ENCODE measurements around the gene ATP2B2.

ATP2B2 gene

DNA sequence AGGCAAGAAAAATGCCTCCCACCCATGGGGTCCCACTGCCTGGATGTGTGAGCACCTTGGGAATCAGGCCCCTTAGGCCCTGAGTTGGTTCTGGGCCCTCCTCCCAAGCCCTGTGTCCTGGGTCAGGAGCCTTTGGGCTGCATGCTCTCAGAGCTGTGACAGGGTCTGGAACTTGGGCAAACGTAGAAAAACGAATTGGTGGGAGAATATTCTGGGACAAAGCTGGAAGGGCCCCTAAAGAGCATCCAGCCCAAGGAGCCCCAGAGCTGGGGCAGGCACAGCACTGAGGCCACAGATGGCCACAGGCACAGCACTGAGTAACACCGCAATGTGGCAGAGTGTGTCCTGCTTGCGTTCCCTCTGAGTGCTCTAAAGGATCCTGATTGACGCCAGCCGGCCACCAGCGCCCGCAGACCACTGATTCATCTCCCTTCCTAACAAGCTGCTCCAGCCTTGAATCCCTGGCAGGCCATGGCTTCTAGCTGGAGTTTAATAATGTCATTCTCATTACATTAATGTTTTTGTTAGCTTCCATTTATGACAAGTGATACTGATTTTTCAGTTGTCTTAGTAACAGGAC lies 165.9 kb downstream of the ATP2B2 start:
- in situ Hi-C loops (cut with HindIII; ENCODE audit: low pct_unique_long_range_greater_than_20kb, low sequenced_read_pairs), result no loop called here
- no peak for TF ChIP-seq JUND (IDR thresholded peaks at IDR 0.05; ENCODE audit: low read depth)
- DNase-seq (ENCODE audit: low read depth in 1 of 2, low spot score in 1 of 2), result no peak

DNA sequence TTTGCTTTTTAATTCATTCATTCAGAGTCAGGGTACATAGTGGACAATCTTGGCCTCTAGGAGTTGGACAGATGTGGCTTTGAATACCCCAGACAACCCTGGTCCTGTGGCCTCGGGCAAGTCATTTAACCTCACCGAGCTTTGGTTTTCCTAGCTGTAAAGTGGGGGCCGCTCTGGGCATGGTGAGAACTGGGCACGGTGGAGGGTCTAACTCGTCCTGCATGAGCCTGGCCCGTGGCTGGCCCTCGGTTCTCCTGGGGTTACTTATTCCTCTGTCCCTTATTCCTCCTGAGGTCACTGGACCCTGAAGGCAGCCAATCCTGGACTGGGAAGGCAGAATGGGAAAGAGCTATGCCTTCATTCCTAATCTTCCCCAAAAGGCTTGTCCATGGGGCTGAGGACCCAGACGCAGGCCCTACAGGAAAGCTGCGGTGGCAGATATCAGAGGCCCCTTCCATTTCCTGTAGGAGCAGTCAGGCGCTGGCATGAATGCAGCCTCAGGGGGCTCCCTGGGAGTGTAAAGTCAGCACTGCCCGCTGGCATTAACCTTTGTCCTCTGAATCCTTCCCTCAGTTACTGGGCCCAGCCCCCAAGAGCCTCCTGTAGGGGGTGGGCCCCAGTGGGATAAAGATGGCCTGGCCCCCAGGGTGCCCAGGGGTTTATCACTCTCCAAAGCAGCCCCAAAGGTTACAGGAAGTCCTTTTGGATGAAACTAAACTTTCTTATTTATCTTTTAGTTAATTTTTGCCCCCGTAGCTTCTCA lies 166.6 kb downstream of the ATP2B2 start:
- DNase-seq (ENCODE audit: low read depth in 1 of 2, low spot score in 1 of 2), result no peak
- in situ Hi-C loops (cut with HindIII; ENCODE audit: low pct_unique_long_range_greater_than_20kb, low sequenced_read_pairs), result no loop called here
- no peak for TF ChIP-seq JUND (IDR thresholded peaks at IDR 0.05; ENCODE audit: low read depth)

- in situ Hi-C loops (cut with HindIII; ENCODE audit: low pct_unique_long_range_greater_than_20kb, low sequenced_read_pairs), result no loop called here
Measured at GRCh38 chr3:10338164-10338470, 167.3 kb downstream of the ATP2B2 start.

DNA sequence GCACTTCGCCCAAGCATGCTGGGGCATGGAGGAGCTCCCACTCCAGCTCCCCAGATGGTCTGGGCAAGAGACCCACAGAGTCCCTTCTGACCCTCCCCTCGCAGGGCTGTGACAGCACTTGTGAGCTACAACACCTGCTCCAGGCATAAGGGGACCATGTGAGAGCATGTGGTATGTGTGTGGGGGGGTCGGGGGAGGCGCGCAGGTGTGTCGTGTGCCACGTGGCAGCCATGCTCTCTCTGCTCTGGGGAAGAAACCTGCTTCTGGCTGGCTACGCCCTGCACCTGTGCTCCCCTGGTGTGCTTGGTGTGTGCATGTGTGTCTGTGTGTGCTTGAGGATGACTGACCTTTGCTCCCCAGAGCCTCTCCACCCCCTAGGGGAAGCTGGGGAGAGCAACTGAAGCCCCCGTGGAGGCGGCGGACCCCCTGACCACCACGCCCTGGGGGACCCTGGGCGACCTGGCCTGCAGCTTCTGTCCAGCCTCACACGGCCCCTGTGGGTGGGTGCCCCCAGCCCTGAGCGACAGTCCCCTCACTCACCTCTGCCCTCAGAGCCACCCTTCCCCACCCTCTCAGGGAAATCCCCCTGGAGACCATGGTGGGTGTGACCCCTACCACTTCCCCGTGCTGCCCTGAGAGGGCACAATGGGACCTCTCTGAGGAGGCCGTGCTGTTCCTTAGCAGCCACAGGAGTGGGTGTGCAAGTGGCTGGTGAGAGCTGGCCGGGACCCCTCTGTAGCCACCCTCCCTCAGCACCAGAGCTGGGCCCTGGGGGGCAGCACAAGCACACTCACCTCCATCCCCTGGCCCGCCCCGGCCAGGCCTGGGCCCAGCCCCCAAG lies 167.8 kb downstream of the ATP2B2 start:
- in situ Hi-C loops (cut with HindIII; ENCODE audit: low pct_unique_long_range_greater_than_20kb, low sequenced_read_pairs), result no loop called here
- no peak for TF ChIP-seq JUND (IDR thresholded peaks at IDR 0.05; ENCODE audit: low read depth)
- no peak for DNase-seq (ENCODE audit: low read depth in 1 of 2, low spot score in 1 of 2)

More at GRCh38 chr3:10338164-10338470, 167.3 kb downstream of the ATP2B2 start:
- no peak for TF ChIP-seq JUND (IDR thresholded peaks at IDR 0.05; ENCODE audit: low read depth)
- no peak for DNase-seq (ENCODE audit: low read depth in 1 of 2, low spot score in 1 of 2)

- in situ Hi-C loops (cut with HindIII; ENCODE audit: low pct_unique_long_range_greater_than_20kb, low sequenced_read_pairs), result no loop called here
- TF ChIP-seq JUND (IDR thresholded peaks at IDR 0.05; ENCODE audit: low read depth), result no peak
Measured at GRCh38 chr3:10336761-10337160, 168.6 kb downstream of the ATP2B2 start.

DNA sequence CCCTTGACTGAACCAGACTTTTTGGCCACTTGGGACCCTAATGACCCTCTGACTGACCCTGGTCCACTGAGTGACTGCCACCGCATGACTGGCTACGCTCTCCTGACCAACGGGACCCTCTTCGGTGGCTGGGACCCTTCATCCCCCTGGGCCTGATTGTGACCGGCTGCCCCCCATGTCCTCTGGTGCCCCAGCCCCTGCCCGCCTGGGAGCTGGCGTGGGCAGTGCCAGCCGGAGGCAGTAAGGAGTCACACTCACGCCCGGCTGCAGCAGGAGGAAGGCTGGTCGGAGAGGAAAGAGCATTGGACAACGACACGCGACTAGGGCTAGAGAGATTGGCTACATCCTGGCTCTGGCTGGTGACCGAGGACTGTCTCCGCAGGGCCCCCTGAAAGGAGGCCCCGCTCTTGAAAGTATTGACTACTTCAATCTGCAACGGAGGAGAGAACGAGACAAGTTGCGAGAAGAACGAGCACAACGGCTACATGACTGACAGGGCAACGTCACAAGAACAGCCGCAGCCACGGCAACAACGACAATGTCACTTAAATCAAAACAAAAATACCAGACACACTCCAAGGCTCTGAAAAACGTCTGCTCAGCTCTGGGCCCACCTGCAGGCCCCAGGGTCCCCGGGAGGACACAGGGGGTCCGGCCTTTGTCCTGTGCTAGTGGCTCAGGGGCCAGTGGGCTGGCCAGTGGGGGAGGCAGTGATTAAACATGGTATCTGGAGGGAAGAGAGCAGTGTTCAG lies 169.3 kb downstream of the ATP2B2 start:
- in situ Hi-C loops (cut with HindIII; ENCODE audit: low pct_unique_long_range_greater_than_20kb, low sequenced_read_pairs), result no loop called here
- no peak for DNase-seq (ENCODE audit: low read depth in 1 of 2, low spot score in 1 of 2)

More at GRCh38 chr3:10336761-10337160, 168.6 kb downstream of the ATP2B2 start:
- no peak for DNase-seq (ENCODE audit: low read depth in 1 of 2, low spot score in 1 of 2)

GRCh38 chr3:10335190-10335738 lies 170.1 kb downstream of the ATP2B2 start:
- TF ChIP-seq JUND (IDR thresholded peaks at IDR 0.05; ENCODE audit: low read depth), result no peak
- in situ Hi-C loops (cut with HindIII; ENCODE audit: low pct_unique_long_range_greater_than_20kb, low sequenced_read_pairs), result no loop called here
- no peak for DNase-seq (ENCODE audit: low read depth in 1 of 2, low spot score in 1 of 2)

More for the DNA sequence above, 169.3 kb downstream of the ATP2B2 start:
- no peak for TF ChIP-seq JUND (IDR thresholded peaks at IDR 0.05; ENCODE audit: low read depth)

DNA sequence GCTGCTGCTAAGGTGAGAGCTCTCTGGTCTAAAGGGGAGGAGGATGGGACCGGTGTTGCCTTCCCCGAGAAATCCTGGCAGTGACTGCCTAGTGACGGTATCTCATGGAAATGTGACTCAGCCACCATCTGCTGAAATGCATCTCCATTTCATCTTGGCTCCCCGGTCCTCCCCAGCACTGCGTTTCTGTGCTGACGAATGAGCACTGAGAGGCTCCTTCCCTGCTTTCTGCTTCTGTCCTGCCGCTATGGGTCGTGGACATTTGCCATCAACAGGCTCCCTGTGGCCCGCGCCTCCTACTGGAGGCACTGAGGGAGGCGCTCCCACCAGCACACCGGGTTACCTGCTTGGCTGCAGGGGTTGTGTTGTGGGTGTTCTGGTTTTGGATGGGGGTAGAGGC lies 170.9 kb downstream of the ATP2B2 start:
- DNase-seq (ENCODE audit: low read depth in 1 of 2, low spot score in 1 of 2), result no peak

DNA sequence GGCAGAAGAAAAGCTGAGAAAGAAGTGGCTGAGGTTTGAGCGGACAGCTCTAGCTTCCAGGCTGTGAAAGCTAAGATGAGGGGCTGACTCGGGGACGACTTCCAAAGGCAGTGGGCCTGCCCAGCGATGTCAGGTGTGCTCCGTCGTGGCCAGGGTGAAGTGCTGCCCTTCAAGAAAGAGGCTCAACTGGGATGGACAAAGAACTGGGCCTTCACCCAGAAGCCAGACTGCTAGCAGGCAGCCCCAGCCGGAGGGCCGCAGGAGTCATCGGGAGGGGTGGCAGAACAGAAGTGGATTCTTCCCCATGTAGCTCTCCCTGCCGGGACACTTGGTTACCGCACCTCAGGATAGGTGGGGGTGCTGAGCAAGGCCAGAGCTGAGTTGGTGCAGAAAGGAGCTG lies 171.3 kb downstream of the ATP2B2 start:
- in situ Hi-C loops (cut with HindIII; ENCODE audit: low pct_unique_long_range_greater_than_20kb, low sequenced_read_pairs), result no loop called here
- no peak for DNase-seq (ENCODE audit: low read depth in 1 of 2, low spot score in 1 of 2)
- no peak for TF ChIP-seq JUND (IDR thresholded peaks at IDR 0.05; ENCODE audit: low read depth)

More for the DNA sequence above, 170.9 kb downstream of the ATP2B2 start:
- in situ Hi-C loops (cut with HindIII; ENCODE audit: low pct_unique_long_range_greater_than_20kb, low sequenced_read_pairs), result no loop called here
- TF ChIP-seq JUND (IDR thresholded peaks at IDR 0.05; ENCODE audit: low read depth), result no peak

- in situ Hi-C loops (cut with HindIII; ENCODE audit: low pct_unique_long_range_greater_than_20kb, low sequenced_read_pairs), result no loop called here
- no peak for DNase-seq (ENCODE audit: low read depth in 1 of 2, low spot score in 1 of 2)
- no peak for TF ChIP-seq JUND (IDR thresholded peaks at IDR 0.05; ENCODE audit: low read depth)
Measured at GRCh38 chr3:10333349-10333650, 172.1 kb downstream of the ATP2B2 start.

- in situ Hi-C loops (cut with HindIII; ENCODE audit: low pct_unique_long_range_greater_than_20kb, low sequenced_read_pairs), result no loop called here
- DNase-seq (ENCODE audit: low read depth in 1 of 2, low spot score in 1 of 2), result no peak
- TF ChIP-seq JUND (IDR thresholded peaks at IDR 0.05; ENCODE audit: low read depth), result no peak
Measured at GRCh38 chr3:10332481-10333348, 172.7 kb downstream of the ATP2B2 start.

All from T47D (cell line).